HepG2 (cell line): Measurements from ENCODE around the gene PPP1CB.

ENCODE experiments used
- AGO2 ChIP-seq: fragments of 200-400 bp; formaldehyde crosslinking; optimal IDR thresholded peaks from 2 replicates; pipeline ENCODE3; 2017; ENCODE audit warnings: mild to moderate bottlenecking, low read depth, low read length, moderate library complexity
- CTCF ChIP-seq: sonication (generic); formaldehyde crosslinking; IDR thresholded peaks from 2 replicates; pipeline ENCODE4 v1.5.0; 2020; ENCODE audit warnings: mild to moderate bottlenecking, missing genetic modification reagents, moderate library complexity
- KDM1A ChIP-seq: IDR thresholded peaks from 2 replicates; pipeline ENCODE4 v1.6.1; 2016; ENCODE audit warnings: missing compliant biosample characterization
- ZBTB3 ChIP-seq: sonication (generic); formaldehyde crosslinking; IDR thresholded peaks from 2 replicates; pipeline ENCODE4 v1.4.0; 2020; ENCODE audit warnings: low read depth, mild to moderate bottlenecking, moderate library complexity, missing genetic modification reagents, borderline replicate concordance
- ZNF225 ChIP-seq: sonication (generic); formaldehyde crosslinking; IDR thresholded peaks from 2 replicates; pipeline ENCODE4 v1.4.0; 2020; ENCODE audit warnings: mild to moderate bottlenecking, missing genetic modification reagents
- ZNF552 ChIP-seq: sonication (generic); formaldehyde crosslinking; IDR thresholded peaks from 2 replicates; pipeline ENCODE4 v1.9.0; 2022; ENCODE audit warnings: missing genetic modification reagents, mild to moderate bottlenecking, borderline replicate concordance
- ZNF777 ChIP-seq: sonication (generic); formaldehyde crosslinking; IDR thresholded peaks from 2 replicates; pipeline ENCODE4 v1.4.0; 2020; ENCODE audit warnings: missing genetic modification reagents
- TF ChIP-seq, protein P1 (sequence below): sonication (generic); formaldehyde crosslinking; IDR thresholded peaks from 2 replicates; pipeline ENCODE4 v1.8.0; 2022; ENCODE audit warnings: mild to moderate bottlenecking, missing genetic modification reagents, borderline replicate concordance

DNA sequence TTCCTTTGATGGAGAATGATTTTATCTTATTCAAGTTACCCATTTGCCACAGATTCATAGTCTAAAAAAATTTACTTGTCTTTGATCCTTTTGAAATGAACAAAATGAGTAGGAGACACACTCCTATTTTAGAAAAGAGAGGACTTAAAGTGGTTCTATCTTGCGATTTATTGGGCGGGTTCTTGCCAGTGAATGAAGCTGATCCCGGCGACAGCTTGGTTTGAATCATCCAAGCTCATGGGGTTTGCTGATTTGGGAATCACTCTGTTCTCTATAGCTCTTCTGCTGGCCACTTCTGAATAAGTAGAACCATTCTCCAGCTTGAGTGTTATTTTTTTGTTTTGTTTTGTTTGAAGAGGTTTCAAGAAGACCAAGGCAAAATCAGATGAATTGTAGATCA lies 25.5 kb upstream of the PPP1CB start:
- TF ChIP-seq CTCF (CRISPR knock-in tag) (no peak), ZNF552 (no peak), AGO2 (no peak), ZNF777 (CRISPR knock-in tag) (no peak), KDM1A (no peak), ZBTB3 (CRISPR knock-in tag) (no peak), ZNF225 (CRISPR knock-in tag) (no peak)
- TF ChIP-seq, protein P1, sequence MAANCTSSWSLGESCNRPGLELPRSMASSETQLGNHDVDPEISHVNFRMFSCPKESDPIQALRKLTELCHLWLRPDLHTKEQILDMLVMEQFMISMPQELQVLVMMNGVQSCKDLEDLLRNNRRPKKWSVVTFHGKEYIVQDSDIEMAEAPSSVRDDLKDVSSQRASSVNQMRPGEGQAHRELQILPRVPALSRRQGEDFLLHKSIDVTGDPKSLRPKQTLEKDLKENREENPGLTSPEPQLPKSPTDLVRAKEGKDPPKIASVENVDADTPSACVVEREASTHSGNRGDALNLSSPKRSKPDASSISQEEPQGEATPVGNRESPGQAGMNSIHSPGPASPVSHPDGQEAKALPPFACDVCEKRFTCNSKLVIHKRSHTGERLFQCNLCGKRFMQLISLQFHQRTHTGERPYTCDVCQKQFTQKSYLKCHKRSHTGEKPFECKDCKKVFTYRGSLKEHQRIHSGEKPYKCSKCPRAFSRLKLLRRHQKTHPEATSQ (CRISPR knock-in tag) = no peak
